ENCODE results near the gene TRPV2. TPM values are rescaled to one million over a fixed set of nuclear protein-coding genes. Genes with fewer than 3 reads are reported as not detected.
A peak's percentile ranks its signal among the peaks of the same experiment; 100 is the strongest.

The TRPV2 gene
- total and polyA plus RNA-seq, 7 donors: 3.7 to 14.0 (median 9.3) TPM

DNA sequence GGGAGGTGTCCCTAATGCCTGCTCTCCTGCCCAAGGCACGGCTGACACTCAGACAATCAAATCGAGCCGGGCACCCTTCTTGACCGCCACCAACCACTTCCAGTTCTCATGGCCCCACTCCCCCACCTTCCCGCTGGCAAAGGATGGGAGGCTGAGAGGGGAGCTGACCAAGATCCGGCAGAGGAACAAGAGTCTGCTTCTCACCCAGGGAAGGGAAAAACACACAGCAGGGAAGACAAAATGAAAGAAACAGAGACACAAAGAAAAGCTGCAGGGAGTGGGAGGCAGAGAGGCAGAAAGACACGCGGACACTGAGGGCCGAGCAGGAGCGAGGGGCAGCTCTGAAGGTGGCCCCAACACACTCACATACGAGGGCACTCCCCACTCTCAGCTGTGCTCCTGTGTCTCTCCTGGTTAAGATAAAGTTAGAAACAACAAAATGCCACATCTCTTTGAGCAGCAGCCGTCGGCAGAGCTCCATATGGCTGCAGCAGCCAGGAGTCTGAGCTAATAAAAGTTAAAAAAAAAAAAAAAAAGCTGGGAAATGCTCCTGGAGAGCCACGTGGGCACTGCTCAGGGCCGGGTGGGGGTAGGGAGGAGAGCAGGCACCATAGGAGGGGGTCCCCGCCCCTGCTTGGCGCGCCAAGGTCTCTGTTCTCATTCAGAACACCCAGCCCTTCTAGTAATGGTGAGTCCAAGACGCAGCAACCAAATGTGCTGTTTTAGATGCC, 69.2 kb downstream of the TRPV2 start:
- peaks cover 0 to 39% (median 33%) of the 10 kb centered on the region in 4 donors for H3K4me1 ChIP-seq
- 58 to 72% methylated on average over 19 of the region's 19 CpGs for WGBS, 2 donors
- DNase-seq: no peak
- no peak for TF ChIP-seq EP300 (IDR thresholded peaks at IDR 0.05)
- H3K27ac ChIP-seq: peak overlapping the region in 3 of 4 donors; percentile 68 to 87 (median 79)
- peak overlapping the region; percentile 9 to 38 (median 28) for H3K4me3 ChIP-seq
- no peaks in the 10 kb centered on the region for H3K36me3 ChIP-seq
- H3K9me3 ChIP-seq: no peaks in the 10 kb centered on the region
- no peaks in the 10 kb centered on the region for H3K27me3 ChIP-seq
- intact Hi-C loops (cut with DNase I): no loop called here

Small RNA genes lying within 50 kb of the gene (small RNA-seq; reads per million reads assigned to genes)
- gene SNORD49A (0 reads per million in 3 donors), gene SNORD65 (0 reads per million in 3 donors)

Other genes with a start within 250 kb of the TRPV2 start
- 100 to 1,000 TPM in 3 of 4 donors, 10 to 100 TPM in 1; 93.1 to 160 (median 112) TPM for gene NCOR1, start 200.0 kb upstream of the TRPV2 start, total RNA-seq
- gene NCOR1, start 200.0 kb upstream of the TRPV2 start, polyA plus RNA-seq: 10 to 100 TPM; 25.8 to 86.9 (median 40.0) TPM
- 10 to 100 TPM; 20.3 to 42.4 (median 33.0) TPM for gene PIGL, start 198.4 kb upstream of the TRPV2 start, total RNA-seq
- gene PIGL, start 198.4 kb upstream of the TRPV2 start, polyA plus RNA-seq: 10 to 100 TPM in 1 of 3 donors, 1 to 10 TPM in 2; 3.0 to 24.2 (median 5.1) TPM
- gene CENPV, start 62.1 kb upstream of the TRPV2 start, total RNA-seq: 10 to 100 TPM; 12.8 to 23.8 (median 18.2) TPM
- gene CENPV, start 62.1 kb upstream of the TRPV2 start, polyA plus RNA-seq: 10 to 100 TPM; 42.3 to 62.5 (median 57.6) TPM
- gene UBB, start 34.5 kb upstream of the TRPV2 start, total RNA-seq: 1,000 to 10,000 TPM in 3 of 4 donors, 100 to 1,000 TPM in 1; 892 to 1,272 (median 1,168) TPM
- 1,000 to 10,000 TPM in 2 of 3 donors, 100 to 1,000 TPM in 1; 939 to 2,667 (median 2,288) TPM for gene UBB, start 34.5 kb upstream of the TRPV2 start, polyA plus RNA-seq
- 1 to 10 TPM; 2.2 to 5.7 (median 3.9) TPM for gene LRRC75A, start 76.6 kb downstream of the TRPV2 start, total RNA-seq
- gene LRRC75A, start 76.6 kb downstream of the TRPV2 start, polyA plus RNA-seq: 10 to 100 TPM; 25.5 to 40.5 (median 37.2) TPM
- gene ZNF287, start 153.6 kb downstream of the TRPV2 start, total RNA-seq: 1 to 10 TPM; 5.0 to 8.1 (median 7.4) TPM
- 1 to 10 TPM in 2 of 3 donors, under 1 TPM in 1; 0.46 to 3.0 (median 1.8) TPM for gene ZNF287, start 153.6 kb downstream of the TRPV2 start, polyA plus RNA-seq
- gene ZNF624, start 238.3 kb downstream of the TRPV2 start, total RNA-seq: 1 to 10 TPM; 1.2 to 4.4 (median 2.9) TPM
- gene ZNF624, start 238.3 kb downstream of the TRPV2 start, polyA plus RNA-seq: 1 to 10 TPM; 1.2 to 1.3 (median 1.2) TPM